ENCODE measurements around the gene CMIP. TPM values are rescaled to one million over a fixed set of nuclear protein-coding genes. Genes with fewer than 3 reads are reported as not detected.

CMIP gene
- total RNA-seq, 1 donor from 2014 or later = 19.1 TPM

GRCh38 chr16:81453091-81453728, 8.6 kb downstream of the CMIP start:
- DNase-seq (ENCODE audit: low read depth) = no peak
- TF ChIP-seq CTCF (conservative IDR thresholded peaks at IDR 0.05; ENCODE audit: low read depth, low read length) = no peak
- no peak overlapping the region for H3K4me3 ChIP-seq (ENCODE audit: low read depth, low read length)

GRCh38 chr16:81454044-81454443, 9.4 kb downstream of the CMIP start:
- H3K4me3 ChIP-seq (ENCODE audit: low read depth, low read length) = no peak overlapping the region
- no peak for DNase-seq (ENCODE audit: low read depth)
- TF ChIP-seq CTCF (conservative IDR thresholded peaks at IDR 0.05; ENCODE audit: low read depth, low read length) = no peak

GRCh38 chr16:81455006-81455405, 10.4 kb downstream of the CMIP start:
- no peak for TF ChIP-seq CTCF (conservative IDR thresholded peaks at IDR 0.05; ENCODE audit: low read depth, low read length)
- no peak for DNase-seq (ENCODE audit: low read depth)
- no peak overlapping the region for H3K4me3 ChIP-seq (ENCODE audit: low read depth, low read length)

- H3K4me3 ChIP-seq (ENCODE audit: low read depth, low read length) = no peak overlapping the region
- no peak for TF ChIP-seq CTCF (conservative IDR thresholded peaks at IDR 0.05; ENCODE audit: low read depth, low read length)
- DNase-seq (ENCODE audit: low read depth) = no peak
These were observed 11.3 kb downstream of the CMIP start for GRCh38 chr16:81455720-81456494.

- no peak for TF ChIP-seq CTCF (conservative IDR thresholded peaks at IDR 0.05; ENCODE audit: low read depth, low read length)
- no peak for DNase-seq (ENCODE audit: low read depth)
- H3K4me3 ChIP-seq (ENCODE audit: low read depth, low read length) = no peak overlapping the region
These were observed 12.1 kb downstream of the CMIP start for GRCh38 chr16:81456523-81457325.

GRCh38 chr16:81457326-81458133, 12.9 kb downstream of the CMIP start:
- peak overlapping the region; percentile 2 for H3K4me3 ChIP-seq (ENCODE audit: low read depth, low read length)
- peak; percentile 29 for DNase-seq (ENCODE audit: low read depth)
- TF ChIP-seq CTCF (conservative IDR thresholded peaks at IDR 0.05; ENCODE audit: low read depth, low read length) = no peak
